GM23248 (cell line): ENCODE data around the gene BMP2K. TPM values are rescaled to one million over a fixed set of nuclear protein-coding genes. Genes with fewer than 3 reads are reported as not detected.

Source experiments
- DNase-seq: peaks from one replicate; pipeline ENCODE4 v3.0.0-alpha.2; 2015
- H2AFZ ChIP-seq: fragments of 200-600 bp; sonication (generic); 2 replicates; pipeline ENCODE4 v1.6.1; 2016; ENCODE audit warnings: antibody characterized with exemption
- H3F3A ChIP-seq: fragments of 200-600 bp; sonication (generic); 2 replicates; pipeline ENCODE4 v1.6.1; 2016; ENCODE audit warnings: mild to moderate bottlenecking, antibody characterized with exemption, mixed run types; ENCODE audit not compliant: insufficient read depth
- H3K27ac ChIP-seq: fragments of 200-600 bp; sonication (generic); 2 replicates; pipeline ENCODE4 v1.5.1; 2016; ENCODE audit warnings: mild to moderate bottlenecking
- H3K27me3 ChIP-seq: fragments of 200-600 bp; sonication (generic); replicated peaks from 2 replicates; pipeline ENCODE4 v1.6.1; 2016; ENCODE audit warnings: mild to moderate bottlenecking; ENCODE audit not compliant: insufficient read depth
- H3K36me3 ChIP-seq: fragments of 200-600 bp; sonication (generic); 2 replicates; pipeline ENCODE4 v1.6.1; 2016; ENCODE audit warnings: low read depth, mild to moderate bottlenecking
- H3K4me1 ChIP-seq: fragments of 200-600 bp; sonication (generic); 2 replicates; pipeline ENCODE4 v1.6.1; 2016; ENCODE audit warnings: mild to moderate bottlenecking; ENCODE audit not compliant: insufficient read depth
- H3K4me2 ChIP-seq: fragments of 200-600 bp; sonication (generic); one replicate; pipeline ENCODE4 v1.6.1; 2016; ENCODE audit warnings: mild to moderate bottlenecking; ENCODE audit not compliant: unreplicated experiment
- H3K4me3 ChIP-seq: fragments of 200-600 bp; sonication (generic); 2 replicates; pipeline ENCODE4 v1.5.1; 2016; ENCODE audit warnings: mild to moderate bottlenecking
- H3K79me2 ChIP-seq: fragments of 200-600 bp; sonication (generic); 2 replicates; pipeline ENCODE4 v1.6.1; 2016; ENCODE audit warnings: mild to moderate bottlenecking; ENCODE audit not compliant: insufficient read depth
- H3K9ac ChIP-seq: fragments of 200-600 bp; sonication (generic); 2 replicates; pipeline ENCODE4 v1.6.1; 2016; ENCODE audit warnings: mild to moderate bottlenecking
- H3K9me2 ChIP-seq: fragments of 200-600 bp; sonication (generic); 2 replicates; pipeline ENCODE4 v1.6.1; 2016; ENCODE audit warnings: mixed run types, mild to moderate bottlenecking, moderate library complexity; ENCODE audit not compliant: insufficient read depth
- H3K9me3 ChIP-seq: fragments of 200-600 bp; sonication (generic); one replicate; pipeline ENCODE4 v1.6.1; 2017; ENCODE audit warnings: low read depth
- H4K20me1 ChIP-seq: fragments of 200-600 bp; sonication (generic); 2 replicates; pipeline ENCODE4 v1.6.0; 2016; ENCODE audit not compliant: insufficient read depth
- EZH2 ChIP-seq: fragments of 200-600 bp; sonication (generic); IDR thresholded peaks from 2 replicates; pipeline ENCODE4 v1.6.1; 2018; ENCODE audit warnings: antibody characterized with exemption, mild to moderate bottlenecking; ENCODE audit not compliant: insufficient read depth, poor library complexity, severe bottlenecking
- EZH2phosphoT487 ChIP-seq: fragments of 200-600 bp; sonication (generic); IDR thresholded peaks from 2 replicates; pipeline ENCODE4 v1.6.1; 2018; ENCODE audit warnings: antibody characterized with exemption, moderate library complexity, mild to moderate bottlenecking, low read depth; ENCODE audit not compliant: insufficient read depth
- WGBS, 2 experiments: methylation state at CpG; one replicate each; pipeline ENCODE4 v1.1.6; 2015 to 2017; ENCODE audit warnings: low lambda C conversion rate in 2 of 2, low coverage in 1 of 2; ENCODE audit errors: missing lambda C conversion rate in 2 of 2; 5-methylcytosine and 5-hydroxymethylcytosine counted together
- in situ Hi-C: fragments of 300-500 bp; cut with MboI; formaldehyde crosslinking; loops from 2 replicates; pipeline ENCODE4 v1.15.0; 2020
- polyA plus RNA-seq: library from polyadenylated mRNA; unstranded; fragments of >200 nt; fragmentation: Nextera tagmentation; extraction: Ambion mirVana; gene quantifications from 2 replicates; pipeline ENCODE4 v1.2.1, GENCODE V29; 2016
- total RNA-seq: library from RNA; depleted of rRNA; stranded (reverse); fragments of >200 nt; shearing (Covaris generic); gene quantifications from 2 replicates; pipeline ENCODE4 v1.2.3, GENCODE V29; 2014

BMP2K gene
- total and polyA plus RNA-seq, 2 experiments from 2014 or later, result 11.0 to 53.0 TPM

DNA sequence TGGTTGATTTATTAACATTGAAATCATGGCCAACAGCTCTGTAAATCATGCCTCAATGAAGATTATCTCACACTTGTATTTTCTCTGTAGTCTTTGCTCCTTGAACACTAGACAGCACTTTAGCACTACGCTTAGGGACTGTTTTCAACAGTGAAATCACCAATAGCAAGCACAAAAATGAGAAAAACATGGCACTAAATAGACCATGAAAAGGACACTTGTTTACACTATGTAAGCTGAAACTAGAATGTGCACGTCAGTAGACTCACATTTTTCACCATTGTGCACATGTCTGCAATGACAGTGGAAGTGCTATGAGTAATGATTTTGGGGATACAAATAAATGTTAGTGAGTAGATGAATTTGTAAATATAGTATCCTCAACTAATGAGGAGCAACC is 3.1 kb downstream of the BMP2K start:
- Histone ChIP-seq H4K20me1 (no peaks in the 10 kb centered on the region; the same call in 1 of the 2 replicates), H2AFZ (no peak overlapping the region), H3K4me3 (peak overlapping the region; percentile 84), H3K4me2 (peak overlapping the region; percentile 97), H3K9me2 (no peaks in the 10 kb centered on the region), H3K9ac (no peak overlapping the region), H3K27me3 (no peaks in the 10 kb centered on the region), H3K36me3 (no peaks in the 10 kb centered on the region), H3F3A (peaks cover 33% of the 10 kb centered on the region), H3K79me2 (peaks cover 75% of the 10 kb centered on the region), H3K27ac (no peak overlapping the region), H3K4me1 (peaks cover 51% of the 10 kb centered on the region), H3K9me3 (no peaks in the 10 kb centered on the region)
- TF ChIP-seq EZH2phosphoT487 (no peak), EZH2 (no peak)
- 83% methylated on average over 2 of the region's 2 CpGs for WGBS, 2 experiments
- in situ Hi-C loops, result loop anchor here (10.0 kb wide), 1 partner anchor 124 kb away; no protein-coding TSS in a partner anchor
- peak; percentile 23 for DNase-seq

DNA sequence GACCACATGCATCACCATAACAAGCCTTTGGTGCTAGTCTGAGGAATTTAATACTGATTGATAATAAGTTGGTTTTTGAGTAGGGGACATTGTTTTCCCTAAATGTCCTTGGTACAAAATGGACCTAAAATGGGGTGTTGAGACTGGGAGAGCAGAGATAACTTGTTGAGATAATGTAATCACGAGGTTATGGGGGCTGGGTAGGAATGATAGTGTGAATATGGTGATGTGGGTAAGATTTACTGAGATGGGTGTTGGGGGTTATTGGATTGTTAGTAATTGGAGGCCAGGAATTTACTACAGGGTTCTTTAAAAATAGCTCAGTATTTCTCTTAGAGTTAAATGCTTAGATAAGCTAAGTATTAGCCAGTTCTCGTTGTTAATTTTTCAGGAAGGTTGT is 3.9 kb downstream of the BMP2K start:
- peaks cover 54% of the 10 kb centered on the region for H3K4me1 ChIP-seq
- H3K4me2 ChIP-seq, result peak overlapping the region; percentile 97
- WGBS, 2 experiments, result 84 to 85% methylated on average over 2 of the region's 2 CpGs
- no peaks in the 10 kb centered on the region for H3K27me3 ChIP-seq
- H3F3A ChIP-seq, result peaks cover 40% of the 10 kb centered on the region
- H4K20me1 ChIP-seq, result no peaks in the 10 kb centered on the region; the same call in 1 of the 2 replicates
- in situ Hi-C loops, result no loop called here
- peaks cover 77% of the 10 kb centered on the region for H3K79me2 ChIP-seq
- H2AFZ ChIP-seq, result no peak overlapping the region
- H3K9me2 ChIP-seq, result no peaks in the 10 kb centered on the region
- H3K27ac ChIP-seq, result no peak overlapping the region
- no peaks in the 10 kb centered on the region for H3K9me3 ChIP-seq
- DNase-seq, result no peak
- TF ChIP-seq EZH2 (no peak), EZH2phosphoT487 (no peak)
- H3K4me3 ChIP-seq, result no peak overlapping the region
- no peaks in the 10 kb centered on the region for H3K36me3 ChIP-seq
- H3K9ac ChIP-seq, result no peak overlapping the region

DNA sequence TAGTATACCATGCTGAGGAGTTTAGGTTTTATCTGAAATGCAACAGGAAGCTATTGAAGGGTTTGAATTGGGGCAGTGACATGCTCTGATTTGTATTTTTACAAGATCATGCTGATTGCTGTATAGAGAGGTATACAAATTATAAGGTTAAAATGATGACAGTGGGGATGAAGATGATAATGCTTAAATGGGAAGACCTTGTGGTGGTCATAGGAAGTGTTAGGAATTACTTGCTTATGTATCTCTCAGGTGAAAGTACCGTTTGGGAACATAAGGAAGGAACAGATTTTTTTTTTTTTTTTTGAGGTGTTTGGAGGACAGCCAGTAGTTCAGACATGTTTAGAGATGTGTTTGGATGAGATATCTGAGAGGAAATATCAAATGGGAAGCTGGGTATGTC is 5.0 kb downstream of the BMP2K start:
- no peak for TF ChIP-seq EZH2
- TF ChIP-seq EZH2phosphoT487, result no peak
- peaks cover 87% of the 10 kb centered on the region for H3K79me2 ChIP-seq
- no peak overlapping the region for H3K4me3 ChIP-seq
- no peak overlapping the region for H3K4me2 ChIP-seq
- H3K36me3 ChIP-seq, result no peaks in the 10 kb centered on the region
- peaks cover 65% of the 10 kb centered on the region for H3K4me1 ChIP-seq
- H3K27ac ChIP-seq, result no peak overlapping the region
- no peaks in the 10 kb centered on the region for H3K9me2 ChIP-seq
- H3K9ac ChIP-seq, result no peak overlapping the region
- in situ Hi-C loops, result no loop called here
- no peak for DNase-seq
- no peaks in the 10 kb centered on the region for H3K9me3 ChIP-seq
- no peaks in the 10 kb centered on the region for H3K27me3 ChIP-seq
- 83 to 94% methylated on average over 1 of the region's 1 CpG for WGBS, 2 experiments
- no peak overlapping the region for H2AFZ ChIP-seq
- H3F3A ChIP-seq, result peaks cover 50% of the 10 kb centered on the region
- H4K20me1 ChIP-seq, result no peaks in the 10 kb centered on the region; the same call in 1 of the 2 replicates

DNA sequence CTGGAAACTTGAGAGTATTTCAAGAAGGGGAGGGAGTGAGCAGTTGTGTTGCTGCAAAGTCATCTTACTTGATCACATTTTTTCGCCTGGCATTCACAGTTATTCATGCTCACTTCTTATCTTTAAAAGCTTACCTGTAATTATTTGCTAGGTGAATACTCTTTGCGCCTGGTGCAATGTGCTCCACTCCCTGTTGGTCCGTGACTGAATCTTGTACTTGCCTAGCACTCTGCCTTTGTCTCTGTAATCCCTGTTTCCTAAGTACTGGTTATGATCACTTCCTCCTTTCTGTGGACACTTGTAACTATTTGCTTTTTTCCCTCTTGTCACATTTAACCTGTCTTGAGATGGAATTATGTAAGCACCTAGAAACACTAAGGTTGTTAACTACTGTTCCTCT is 5.8 kb downstream of the BMP2K start:
- in situ Hi-C loops, result no loop called here
- peaks cover 92% of the 10 kb centered on the region for H3K79me2 ChIP-seq
- no peaks in the 10 kb centered on the region; the same call in 1 of the 2 replicates for H4K20me1 ChIP-seq
- H3K36me3 ChIP-seq, result no peaks in the 10 kb centered on the region
- H3K4me2 ChIP-seq, result no peak overlapping the region
- peaks cover 50% of the 10 kb centered on the region for H3F3A ChIP-seq
- H3K4me1 ChIP-seq, result peaks cover 65% of the 10 kb centered on the region
- H3K27ac ChIP-seq, result no peak overlapping the region
- 98 to 100% methylated on average over 3 of the region's 3 CpGs for WGBS, 2 experiments
- no peaks in the 10 kb centered on the region for H3K27me3 ChIP-seq
- H3K9ac ChIP-seq, result no peak overlapping the region
- H3K9me3 ChIP-seq, result no peaks in the 10 kb centered on the region
- no peaks in the 10 kb centered on the region for H3K9me2 ChIP-seq
- TF ChIP-seq EZH2, result no peak
- no peak for TF ChIP-seq EZH2phosphoT487
- H2AFZ ChIP-seq, result no peak overlapping the region
- DNase-seq, result no peak
- no peak overlapping the region for H3K4me3 ChIP-seq
